GM18502 (cell line): Measurements from ENCODE around the gene SUSD2.
"Not testable (repeated sequence)": the region's sequence is repeated elsewhere in the genome, so short reads cannot be mapped to it uniquely, and the experiment has no call there.

Experiments used
- ATAC-seq: cut with Tn5 transposase; IDR thresholded peaks from one replicate; pipeline ENCODE4 v1.9.1; 2021; ENCODE audit warnings: mild to moderate bottlenecking; ENCODE audit not compliant: unreplicated experiment, poor library complexity

The SUSD2 gene

DNA sequence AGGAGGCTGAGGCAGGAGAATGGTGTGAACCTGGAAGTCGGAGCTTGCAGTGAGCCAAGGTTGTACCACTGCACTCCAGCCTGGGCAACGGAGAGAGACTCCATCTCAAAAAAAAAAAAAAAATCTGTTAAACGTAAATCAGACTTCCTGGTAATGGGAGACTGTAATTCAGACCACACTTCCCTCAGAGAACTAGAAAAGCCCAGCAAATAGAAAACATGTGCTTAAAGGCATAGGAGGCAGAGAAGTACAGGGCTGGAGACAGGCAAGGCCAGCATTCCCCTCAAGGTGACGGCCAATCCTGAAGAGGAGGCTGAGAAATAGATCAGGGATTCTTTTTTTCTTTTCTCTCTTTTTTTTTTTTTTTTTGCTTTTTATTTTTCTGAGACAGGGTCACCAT lies 55.4 kb downstream of the SUSD2 start:
- ATAC-seq = no peak

DNA sequence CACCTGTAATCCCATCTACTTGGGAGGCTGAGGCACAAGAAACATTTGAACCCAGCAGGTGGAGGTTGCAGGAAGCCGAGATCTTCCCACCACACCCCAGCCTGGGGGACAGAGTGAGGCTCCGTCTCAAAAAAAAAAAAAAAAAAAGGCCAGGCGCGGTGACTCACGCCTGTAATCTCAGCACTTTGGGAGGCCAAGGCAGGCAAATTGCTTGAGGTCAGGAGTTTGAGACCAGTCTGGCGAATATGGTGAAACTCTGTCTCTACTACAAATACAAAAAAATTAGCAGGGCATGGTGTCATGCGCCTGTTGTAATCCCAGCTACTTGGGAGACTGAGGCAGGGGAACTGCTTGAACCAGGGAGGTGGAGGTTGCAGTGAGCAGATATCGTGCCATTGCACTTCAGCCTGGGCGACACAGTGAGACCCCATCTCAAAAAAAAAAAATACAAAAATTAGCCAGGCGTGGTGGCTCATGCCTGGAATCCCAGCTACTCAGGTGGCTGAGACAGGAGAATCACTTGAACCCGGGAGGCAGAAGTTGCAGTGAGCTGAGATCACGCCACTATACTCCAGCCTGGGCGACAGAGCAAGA lies 56.9 kb downstream of the SUSD2 start:
- ATAC-seq = not testable (repeated sequence)
